CD4-positive, CD25-positive, alpha-beta regulatory T cell (primary cell): ENCODE results near the gene RRP15. TPM values are rescaled to one million over a fixed set of nuclear protein-coding genes. Genes with fewer than 3 reads are reported as not detected.

Experiments used
- ATAC-seq, 2 donors: fragments of 150-1000 bp; cut with Tn5 transposase; one replicate each; pipeline ENCODE4 v1.10.0; 2021; ENCODE audit warnings: low read depth in 2 of 2, moderate number of reproducible peaks in 2 of 2, moderate library complexity in 1 of 2
- DNase-seq, 3 donors: peaks; one replicate each; pipeline versions ENCODE4 v3.0.0 to v3.0.0-alpha.2; 2012 to 2022; ENCODE audit warnings: mixed read lengths in 1 of 3
- H3K27ac ChIP-seq: one replicate; pipeline ENCODE4 v1.7.0; 2013; ENCODE audit warnings: mild to moderate bottlenecking, low read length; ENCODE audit not compliant: insufficient read depth, poor library complexity, severe bottlenecking
- H3K27me3 ChIP-seq: one replicate; pipeline ENCODE4 v1.7.0; 2013; ENCODE audit warnings: low read length; ENCODE audit not compliant: control insufficient read depth, insufficient read depth
- H3K36me3 ChIP-seq: one replicate; pipeline ENCODE4 v1.7.0; 2013; ENCODE audit warnings: mild to moderate bottlenecking, low read length, moderate library complexity; ENCODE audit not compliant: control insufficient read depth, insufficient read depth
- H3K4me1 ChIP-seq: 2 replicates; pipeline ENCODE4 v1.7.0; 2013; ENCODE audit warnings: mild to moderate bottlenecking, low read length; ENCODE audit not compliant: insufficient read depth, control insufficient read depth, poor library complexity, severe bottlenecking
- H3K4me3 ChIP-seq: one replicate; pipeline ENCODE4 v1.7.0; 2013; ENCODE audit warnings: low read depth, mild to moderate bottlenecking, low read length, moderate library complexity
- H3K9me3 ChIP-seq, 2 experiments: 1 replicate in 1 of 2; 2 replicates in 1 of 2; pipeline ENCODE4 v1.7.0; 2013; ENCODE audit warnings: low read length in 2 of 2, mild to moderate bottlenecking in 1 of 2, moderate library complexity in 1 of 2; ENCODE audit not compliant: control insufficient read depth in 2 of 2
- H3K27ac Mint-ChIP-seq, 3 donors: one replicate each; pipeline ENCODE4 v1.8.0; 2020 to 2022; ENCODE audit warnings: mild to moderate bottlenecking in 3 of 3, mixed read lengths in 3 of 3, moderate library complexity in 2 of 3
- H3K27me3 Mint-ChIP-seq: one replicate; pipeline ENCODE4 v1.8.0; 2022; ENCODE audit warnings: mild to moderate bottlenecking, mixed read lengths
- H3K36me3 Mint-ChIP-seq: one replicate; pipeline ENCODE4 v1.8.0; 2020; ENCODE audit warnings: mixed read lengths
- H3K4me1 Mint-ChIP-seq, 4 donors: one replicate each; pipeline ENCODE4 v1.8.0; 2020 to 2022; ENCODE audit warnings: mixed read lengths in 4 of 4, mild to moderate bottlenecking in 1 of 4
- H3K4me3 Mint-ChIP-seq, 4 donors: one replicate each; pipeline ENCODE4 v1.8.0; 2020 to 2022; ENCODE audit warnings: mild to moderate bottlenecking in 4 of 4, mixed read lengths in 4 of 4, moderate library complexity in 3 of 4
- H3K9me3 Mint-ChIP-seq, 7 donors: one replicate each; pipeline ENCODE4 v1.8.0; 2020 to 2022; ENCODE audit warnings: mixed read lengths in 7 of 7, mild to moderate bottlenecking in 3 of 7, moderate library complexity in 2 of 7
- polyA plus RNA-seq, 4 donors: library from polyadenylated mRNA; unstranded; fragments of 300-500 nt; fragmentation: Illumina TruSeq; gene quantifications; one replicate each; pipeline ENCODE4 v1.2.3, GENCODE V29; 2021
- total RNA-seq: library from RNA; stranded (reverse); gene quantifications from one replicate; pipeline ENCODE4 v1.2.3, GENCODE V29; 2022

Gene RRP15
- total and polyA plus RNA-seq, 5 donors from 2014 or later: 9.2 to 22.8 (median 13.1) TPM

DNA sequence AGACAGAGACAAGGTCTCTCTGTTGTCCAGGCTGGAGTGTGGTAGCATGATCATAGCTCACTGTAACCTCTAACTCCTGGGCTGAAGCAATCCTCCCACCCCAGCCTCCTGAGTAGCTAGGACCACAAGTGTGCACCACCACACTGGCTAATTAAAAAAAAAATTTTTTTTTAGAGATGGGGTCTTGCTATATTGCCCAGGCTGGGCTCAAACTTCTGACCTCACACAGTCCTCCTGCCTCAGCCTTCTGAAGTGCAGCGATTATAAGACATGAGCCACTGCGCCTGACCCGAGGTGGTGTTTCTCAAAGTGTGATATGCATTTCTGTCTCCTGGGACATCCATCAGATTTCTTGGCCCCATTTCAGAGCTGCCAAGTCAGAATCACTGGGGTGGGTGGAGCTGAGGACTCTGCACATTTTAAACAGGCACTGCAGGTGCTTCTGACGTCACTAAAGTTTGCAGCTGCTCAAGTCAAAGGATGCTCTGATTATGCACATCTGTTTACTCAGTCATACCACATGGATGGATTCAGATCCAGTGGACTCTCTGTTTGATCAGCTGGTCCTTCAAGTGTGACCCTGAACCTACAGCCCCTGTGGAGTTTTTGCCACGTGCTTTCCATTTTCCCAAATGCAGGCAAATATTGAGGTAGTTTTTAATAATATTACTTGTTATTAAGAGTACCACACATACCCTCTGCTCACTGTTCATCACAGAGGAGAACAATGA is 81.4 kb downstream of the RRP15 start:
- Mint-ChIP-seq H3K27me3 (peaks cover 4% of the 10 kb centered on the region), H3K4me3 (no peak overlapping the region)
- no peak for ATAC-seq

DNA sequence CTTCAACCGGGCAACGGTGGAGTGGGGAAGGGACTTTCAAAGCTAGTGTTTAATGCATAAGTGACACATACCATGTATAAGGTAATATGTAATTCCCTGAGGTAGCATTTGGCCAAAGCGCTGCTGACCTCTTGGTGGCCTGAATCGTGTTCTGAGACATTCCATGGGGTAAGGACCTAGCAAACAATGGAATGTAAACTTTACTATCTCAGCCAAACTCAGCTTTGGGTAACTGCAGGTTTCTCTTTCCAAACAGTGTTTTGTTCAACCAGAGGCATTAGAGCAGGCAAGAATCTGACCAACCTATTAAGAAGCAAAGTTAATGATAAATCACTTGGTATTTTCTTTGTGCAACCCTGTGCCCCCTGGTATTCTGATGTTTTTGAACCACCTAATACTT is 82.0 kb downstream of the RRP15 start:
- Mint-ChIP-seq H3K4me1 (no peaks in the 10 kb centered on the region), H3K27ac (no peak overlapping the region), H3K9me3 (no peaks in the 10 kb centered on the region), H3K27me3 (peaks cover 4% of the 10 kb centered on the region), H3K4me3 (no peak overlapping the region), H3K36me3 (no peaks in the 10 kb centered on the region)
- Histone ChIP-seq H3K9me3 (no peaks in the 10 kb centered on the region), H3K4me3 (no peak overlapping the region), H3K27ac (no peak overlapping the region), H3K27me3 (no peaks in the 10 kb centered on the region), H3K4me1 (no peaks in the 10 kb centered on the region), H3K36me3 (no peaks in the 10 kb centered on the region)
- DNase-seq (no peak), ATAC-seq (no peak)

More for the DNA sequence above, 81.4 kb downstream of the RRP15 start:
- H3K4me1 Mint-ChIP-seq: no peaks in the 10 kb centered on the region
- DNase-seq: no peak
- Histone ChIP-seq H3K4me3 (no peak overlapping the region), H3K4me1 (no peaks in the 10 kb centered on the region), H3K9me3 (no peaks in the 10 kb centered on the region), H3K27me3 (no peaks in the 10 kb centered on the region), H3K27ac (no peak overlapping the region), H3K36me3 (no peaks in the 10 kb centered on the region)
- H3K9me3 Mint-ChIP-seq: no peaks in the 10 kb centered on the region
- no peaks in the 10 kb centered on the region for H3K36me3 Mint-ChIP-seq
- no peak overlapping the region for H3K27ac Mint-ChIP-seq

DNA sequence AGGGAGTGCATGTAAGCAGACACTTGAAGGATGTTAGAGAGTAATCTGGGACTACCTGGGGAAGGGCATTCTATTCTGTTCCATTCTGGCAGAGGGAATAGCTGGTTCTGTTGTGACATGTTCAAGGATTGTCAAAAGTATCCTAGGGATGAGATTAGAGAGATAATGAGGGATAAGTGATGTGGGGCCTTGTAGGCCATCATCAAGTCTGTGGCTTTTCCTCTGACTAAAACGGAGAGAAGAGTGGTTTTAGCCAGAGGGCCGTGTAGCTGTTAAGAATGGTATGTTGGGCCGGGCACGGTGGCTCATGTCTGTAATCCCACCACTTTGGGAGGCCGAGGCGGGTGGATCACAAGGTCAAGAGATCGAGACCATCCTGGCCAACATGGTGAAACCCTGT is 83.6 kb downstream of the RRP15 start:
- Mint-ChIP-seq H3K27me3 (no peaks in the 10 kb centered on the region), H3K4me1 (no peaks in the 10 kb centered on the region), H3K9me3 (no peaks in the 10 kb centered on the region), H3K4me3 (no peak overlapping the region), H3K36me3 (no peaks in the 10 kb centered on the region), H3K27ac (no peak overlapping the region)
- Histone ChIP-seq H3K4me1 (no peaks in the 10 kb centered on the region), H3K9me3 (no peaks in the 10 kb centered on the region), H3K27me3 (no peaks in the 10 kb centered on the region), H3K36me3 (no peaks in the 10 kb centered on the region), H3K4me3 (no peak overlapping the region), H3K27ac (no peak overlapping the region)
- ATAC-seq (no peak), DNase-seq (no peak)

DNA sequence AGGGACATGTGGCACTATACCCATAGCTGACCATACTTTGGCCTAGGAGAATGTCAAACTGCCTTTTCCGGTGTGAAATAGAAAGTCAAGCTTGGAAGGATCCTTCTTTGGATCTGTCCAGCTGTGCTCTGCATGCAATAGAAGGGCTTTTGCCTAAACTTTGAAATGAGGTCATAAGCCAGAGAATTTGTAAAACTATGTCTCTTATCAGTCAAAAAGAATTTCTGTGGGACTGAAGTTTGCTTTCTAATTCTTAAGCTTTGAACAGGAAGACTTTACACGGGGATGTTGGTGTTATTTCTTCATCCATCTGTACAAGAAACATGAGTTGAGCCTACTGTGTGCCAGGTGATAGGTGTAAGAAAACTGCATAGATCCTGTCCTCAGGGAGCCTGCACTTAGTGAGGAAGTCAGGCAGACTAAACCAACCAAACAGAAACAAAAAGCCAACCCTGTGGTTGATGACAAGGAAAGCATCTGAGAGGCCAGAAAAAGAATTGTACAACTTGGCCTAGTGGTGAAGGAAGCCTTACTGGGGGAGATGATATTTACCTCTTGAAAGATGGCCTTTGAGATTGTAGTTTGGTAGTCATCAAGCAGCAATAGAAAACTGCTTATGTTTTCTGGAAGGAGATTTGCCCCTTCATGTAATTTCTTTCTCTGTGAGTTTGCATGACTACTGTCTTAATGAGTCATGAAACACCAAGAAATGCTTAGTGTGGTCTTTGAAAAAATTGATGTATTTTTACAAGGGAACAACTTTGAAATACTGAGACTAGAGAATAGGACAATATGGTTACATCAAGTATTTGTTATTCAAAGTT is 84.8 kb downstream of the RRP15 start:
- Mint-ChIP-seq H3K27ac (no peak overlapping the region), H3K27me3 (no peaks in the 10 kb centered on the region), H3K36me3 (no peaks in the 10 kb centered on the region), H3K9me3 (no peaks in the 10 kb centered on the region), H3K4me3 (no peak overlapping the region), H3K4me1 (no peaks in the 10 kb centered on the region)
- ATAC-seq: no peak
- Histone ChIP-seq H3K27ac (no peak overlapping the region), H3K4me1 (no peaks in the 10 kb centered on the region), H3K27me3 (no peaks in the 10 kb centered on the region), H3K36me3 (no peaks in the 10 kb centered on the region), H3K9me3 (no peaks in the 10 kb centered on the region), H3K4me3 (no peak overlapping the region)
- no peak for DNase-seq

GRCh38 chr1:218371927-218372672 is 87.0 kb downstream of the RRP15 start:
- H3K9me3 Mint-ChIP-seq: no peaks in the 10 kb centered on the region
- no peak overlapping the region for H3K4me3 ChIP-seq
- no peak for ATAC-seq
- no peaks in the 10 kb centered on the region for H3K36me3 Mint-ChIP-seq
- no peaks in the 10 kb centered on the region for H3K9me3 ChIP-seq
- peaks cover 8% of the 10 kb centered on the region for H3K27me3 Mint-ChIP-seq
- H3K27ac ChIP-seq: no peak overlapping the region
- H3K27ac Mint-ChIP-seq: no peak overlapping the region
- H3K27me3 ChIP-seq: no peaks in the 10 kb centered on the region
- H3K36me3 ChIP-seq: no peaks in the 10 kb centered on the region
- no peak overlapping the region for H3K4me3 Mint-ChIP-seq
- no peak for DNase-seq
- H3K4me1 ChIP-seq: no peaks in the 10 kb centered on the region
- peaks cover 2 to 5% (median 2%) of the 10 kb centered on the region in 4 donors for H3K4me1 Mint-ChIP-seq

GRCh38 chr1:218374401-218375353 is 89.6 kb downstream of the RRP15 start:
- no peaks in the 10 kb centered on the region for H3K36me3 Mint-ChIP-seq

GRCh38 chr1:218376722-218377121 is 91.6 kb downstream of the RRP15 start:
- peaks cover 5% of the 10 kb centered on the region for H3K4me1 ChIP-seq
- no peak overlapping the region for H3K4me3 ChIP-seq
- Mint-ChIP-seq H3K4me1 (peaks cover 4 to 12% (median 7%) of the 10 kb centered on the region in 4 donors), H3K27me3 (peaks cover 10% of the 10 kb centered on the region), H3K9me3 (peaks cover 0 to 2% (median 0%) of the 10 kb centered on the region in 7 donors), H3K27ac (no peak overlapping the region), H3K36me3 (no peaks in the 10 kb centered on the region), H3K4me3 (no peak overlapping the region)
- no peak overlapping the region for H3K27ac ChIP-seq
- H3K36me3 ChIP-seq: no peaks in the 10 kb centered on the region
- H3K27me3 ChIP-seq: no peaks in the 10 kb centered on the region
- H3K9me3 ChIP-seq: no peaks in the 10 kb centered on the region
- DNase-seq (no peak), ATAC-seq (no peak)

More at GRCh38 chr1:218374401-218375353, 89.6 kb downstream of the RRP15 start:
- no peak for DNase-seq
- Mint-ChIP-seq H3K4me3 (no peak overlapping the region), H3K9me3 (peaks cover 0 to 2% (median 0%) of the 10 kb centered on the region in 7 donors), H3K27me3 (peaks cover 8% of the 10 kb centered on the region), H3K4me1 (peaks cover 4 to 12% (median 7%) of the 10 kb centered on the region in 4 donors), H3K27ac (no peak overlapping the region)
- H3K9me3 ChIP-seq: no peaks in the 10 kb centered on the region
- H3K4me1 ChIP-seq: peaks cover 5% of the 10 kb centered on the region
- H3K4me3 ChIP-seq: no peak overlapping the region
- H3K27ac ChIP-seq: no peak overlapping the region
- ATAC-seq: no peak
- H3K36me3 ChIP-seq: no peaks in the 10 kb centered on the region
- H3K27me3 ChIP-seq: no peaks in the 10 kb centered on the region
